Fibroblast of pulmonary artery (primary cell): ENCODE measurements around the gene COL1A1.

ENCODE experiments used
- DNase-seq: peaks from one replicate; pipeline ENCODE4 v3.0.0-alpha.2; 2010; ENCODE audit warnings: low read depth
- H3K4me3 ChIP-seq: replicated peaks from 2 replicates; pipeline ENCODE4 v1.5.1; 2011; ENCODE audit warnings: low read depth, mild to moderate bottlenecking, control low read depth, low read length, moderate library complexity
- CTCF ChIP-seq: IDR thresholded peaks from 2 replicates; pipeline ENCODE4 v1.5.1; 2011; ENCODE audit warnings: mild to moderate bottlenecking, control low read depth, low read length, inconsistent platforms; ENCODE audit errors: missing control alignments

Gene COL1A1

DNA sequence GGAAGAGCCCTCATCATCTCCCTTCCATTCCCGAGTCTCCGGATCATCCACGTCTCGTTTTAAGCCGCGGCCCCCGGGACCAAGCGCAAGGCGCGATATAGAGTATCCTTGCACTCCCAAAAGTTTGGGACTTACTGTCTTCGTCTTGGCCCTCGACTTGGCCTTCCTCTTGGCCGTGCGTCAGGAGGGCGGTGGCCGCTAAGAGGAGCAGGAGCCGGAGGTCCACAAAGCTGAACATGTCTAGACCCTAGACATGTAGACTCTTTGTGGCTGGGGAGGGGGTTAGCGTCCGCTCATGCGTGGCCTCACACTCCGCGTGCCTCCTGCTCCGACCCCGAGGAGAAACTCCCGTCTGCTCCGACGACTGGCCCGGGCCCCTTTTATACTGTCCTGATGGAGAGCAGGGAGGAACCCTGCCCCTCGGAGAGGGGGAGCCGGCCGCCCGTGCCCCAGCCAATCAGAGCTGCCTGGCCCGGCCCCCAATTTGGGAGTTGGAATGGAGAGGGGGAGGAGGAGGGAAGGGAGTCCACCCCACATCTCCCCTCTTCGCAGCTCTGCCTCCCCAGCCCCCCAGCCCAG, at the start of gene COL1A1:
TSS of gene COL1A1 (minus strand) at position 356 of the 579 bp plus-strand sequence. CDS start at position 238, 118 bp downstream.
- no peak for TF ChIP-seq CTCF
- DNase-seq, result peak; percentile 87
- peak within 1 kb of the TSS; percentile 98 for H3K4me3 ChIP-seq

GRCh38 chr17:50248255-50248654, 46.8 kb upstream of the COL1A1 start:
- no peak for DNase-seq
- TF ChIP-seq CTCF, result no peak
- H3K4me3 ChIP-seq, result no peak overlapping the region

DNA sequence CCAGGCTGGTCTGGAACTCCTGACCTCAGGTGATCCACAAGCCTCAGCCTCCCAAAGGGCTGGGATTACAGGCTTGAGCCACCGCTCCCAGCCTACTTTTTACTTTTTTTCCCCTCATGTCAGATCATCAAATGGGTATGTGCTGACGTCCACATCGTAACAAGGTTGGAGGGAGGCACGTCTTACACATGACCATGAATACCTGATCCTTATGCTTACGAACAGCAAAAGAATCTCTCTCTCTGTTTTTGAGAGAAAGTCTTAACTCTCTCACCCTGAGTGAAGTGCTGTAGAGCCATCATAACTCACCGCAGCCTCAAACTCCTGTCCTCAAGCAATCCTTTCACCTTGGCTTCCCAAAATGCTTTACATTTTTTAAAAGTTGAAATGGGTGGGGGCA, 43.3 kb upstream of the COL1A1 start:
- DNase-seq, result no peak
- H3K4me3 ChIP-seq, result no peak overlapping the region
- no peak for TF ChIP-seq CTCF

GRCh38 chr17:50241431-50241830, 40.0 kb upstream of the COL1A1 start:
- no peak overlapping the region for H3K4me3 ChIP-seq
- no peak for TF ChIP-seq CTCF
- DNase-seq, result no peak

DNA sequence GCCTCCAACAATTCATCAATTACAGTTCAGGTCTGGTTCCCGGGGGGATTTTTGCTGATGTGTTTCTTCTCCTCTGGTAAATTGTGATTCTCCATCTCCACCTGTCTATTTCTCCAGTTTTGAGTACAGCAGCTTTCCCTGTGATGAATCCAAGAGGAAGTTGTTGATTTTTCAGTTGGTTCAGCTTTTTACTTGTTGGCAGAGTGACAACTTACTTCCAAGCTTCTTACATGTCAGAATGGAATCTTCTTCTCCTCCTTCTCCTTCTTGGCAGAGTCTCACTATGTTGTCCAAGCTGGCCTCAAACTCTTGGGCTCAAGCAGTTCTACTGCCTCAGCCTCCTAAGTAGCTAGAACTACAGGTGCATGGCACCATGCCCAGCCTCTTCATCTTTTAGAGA, 39.4 kb upstream of the COL1A1 start:
- no peak for TF ChIP-seq CTCF
- no peak overlapping the region for H3K4me3 ChIP-seq
- peak; percentile 60 for DNase-seq

- no peak for DNase-seq
- no peak overlapping the region for H3K4me3 ChIP-seq
- TF ChIP-seq CTCF, result no peak
Measured at GRCh38 chr17:50239937-50240336, 38.5 kb upstream of the COL1A1 start.

DNA sequence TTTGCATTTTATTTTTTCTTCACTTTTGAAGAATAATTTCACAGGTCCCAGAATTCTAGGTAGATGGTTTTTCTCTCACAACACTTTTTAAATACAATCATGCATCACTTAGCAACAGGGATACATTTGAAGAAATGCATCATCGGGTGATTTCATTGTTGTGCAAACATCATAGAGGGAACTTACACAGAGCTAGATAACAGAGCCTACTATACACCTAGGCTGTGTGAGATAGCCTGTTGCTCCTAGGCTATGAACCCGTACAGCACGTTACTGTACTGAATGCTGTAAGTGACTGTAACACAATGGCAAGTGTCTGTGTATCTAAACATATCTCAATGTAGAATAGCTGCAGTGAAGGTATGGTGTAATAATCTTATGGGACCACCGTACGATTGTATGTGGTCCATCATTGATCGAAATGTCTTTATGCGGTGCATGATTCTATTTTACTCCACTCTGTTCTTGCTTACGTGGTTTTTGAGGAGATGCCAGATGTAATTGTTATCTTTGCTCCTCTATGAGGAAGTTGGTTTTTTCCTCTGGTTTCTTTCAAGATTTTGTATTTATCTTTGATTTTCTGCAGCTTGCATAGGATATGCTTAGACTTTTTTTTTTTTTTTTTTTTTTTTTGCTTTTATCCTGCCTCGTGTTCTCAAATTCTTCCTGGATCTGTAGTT, 37.3 kb upstream of the COL1A1 start:
- H3K4me3 ChIP-seq, result no peak overlapping the region
- DNase-seq, result peak; percentile 66
- no peak for TF ChIP-seq CTCF
